ENCODE results near the gene ZNF385D. TPM values are rescaled to one million over a fixed set of nuclear protein-coding genes. Genes with fewer than 3 reads are reported as not detected.

The ZNF385D gene
- total RNA-seq, 1 experiment from 2014 or later, result 13.0 TPM

GRCh38 chr3:21647961-21648360, 103.0 kb downstream of the ZNF385D start:
- Histone ChIP-seq H3K27ac (ENCODE audit: low read length) (no peak overlapping the region; the same call in 1 of the 2 replicates), H3K27me3 (ENCODE audit: control insufficient read depth, insufficient read depth, low read length) (no peaks in the 10 kb centered on the region), H3K9me3 (ENCODE audit: control insufficient read depth, insufficient read depth, low read depth, low read length) (no peaks in the 10 kb centered on the region), H3K36me3 (ENCODE audit: control insufficient read depth, insufficient read depth, low read length) (no peaks in the 10 kb centered on the region), H3K4me3 (ENCODE audit: low read depth in 2 of 2, low read length in 2 of 2) (no peak overlapping the region), H3K4me1 (ENCODE audit: control insufficient read depth, insufficient read depth, low read length) (0 out of 2 replicates have a peak, but pooled peaks cover 3% of the 10 kb centered on the region)
- DNase-seq (ENCODE audit: low read depth, low spot score), result no peak
- ChIA-PET POLR2A (interaction anchor here (0.7 kb wide), 1 partner anchor 22 kb away, joined by 11 read pairs; no protein-coding TSS in a partner anchor), CTCF (no interaction called here)
- ATAC-seq, result no peak
- in situ Hi-C loops (cut with HindIII; ENCODE audit: low pct_unique_long_range_greater_than_20kb, low sequenced_read_pairs) (no loop called here), intact Hi-C loops (cut with micrococcal nuclease; ENCODE audit: unreplicated experiment) (no loop called here)
- BruUV-seq (replicated peaks), result no TSS peak
- TF ChIP-seq TCF7L2 (IDR thresholded peaks at IDR 0.05; ENCODE audit: low read depth, low read length) (no peak), REST (IDR thresholded peaks at IDR 0.05; ENCODE audit: insufficient read depth in 1 of 2, low read depth in 2 of 2, low read length in 1 of 2) (no peak), CTCF (IDR thresholded peaks at IDR 0.05) (no peak), SIN3A (IDR thresholded peaks at IDR 0.05; ENCODE audit: borderline replicate concordance, insufficient read depth, low read depth, low read length) (no peak), POLR2AphosphoS5 (IDR thresholded peaks at IDR 0.05; ENCODE audit: low read depth, low read length) (no peak)

- intact Hi-C loops (cut with micrococcal nuclease; ENCODE audit: unreplicated experiment), result no loop called here
- Histone ChIP-seq H3K27ac (ENCODE audit: low read length) (peak overlapping the region; percentile 66), H3K36me3 (ENCODE audit: control insufficient read depth, insufficient read depth, low read length) (no peaks in the 10 kb centered on the region), H3K4me1 (ENCODE audit: control insufficient read depth, insufficient read depth, low read length) (0 out of 2 replicates have a peak, but pooled peaks cover 3% of the 10 kb centered on the region), H3K9me3 (ENCODE audit: control insufficient read depth, insufficient read depth, low read depth, low read length) (no peaks in the 10 kb centered on the region), H3K27me3 (ENCODE audit: control insufficient read depth, insufficient read depth, low read length) (no peaks in the 10 kb centered on the region), H3K4me3 (ENCODE audit: low read depth in 2 of 2, low read length in 2 of 2) (0 out of 4 replicates have a peak overlapping the region, but pooled peaks of 1 of the 2 experiments have one; percentile 7)
- no TSS peak for BruUV-seq (replicated peaks)
- in situ Hi-C loops (cut with HindIII; ENCODE audit: low pct_unique_long_range_greater_than_20kb, low sequenced_read_pairs), result no loop called here
- ChIA-PET CTCF (no interaction called here), POLR2A (interaction anchor here (0.6 kb wide), 1 partner anchor 177 kb away, joined by 3 read pairs; no protein-coding TSS in a partner anchor)
- TF ChIP-seq TCF7L2 (IDR thresholded peaks at IDR 0.05; ENCODE audit: low read depth, low read length), result no peak
- ATAC-seq, result peak; percentile 80; the same call in 1 of the 2 replicates
- no peak for DNase-seq (ENCODE audit: low read depth, low spot score)
Observed at GRCh38 chr3:21645121-21645897, 105.7 kb downstream of the ZNF385D start.

GRCh38 chr3:21644268-21644667, 106.7 kb downstream of the ZNF385D start:
- Histone ChIP-seq H3K4me1 (ENCODE audit: control insufficient read depth, insufficient read depth, low read length) (0 out of 2 replicates have a peak, but pooled peaks cover 3% of the 10 kb centered on the region), H3K4me3 (ENCODE audit: low read depth in 2 of 2, low read length in 2 of 2) (no peak overlapping the region), H3K27me3 (ENCODE audit: control insufficient read depth, insufficient read depth, low read length) (no peaks in the 10 kb centered on the region), H3K27ac (ENCODE audit: low read length) (peak overlapping the region; percentile 66; the same call in 1 of the 2 replicates), H3K9me3 (ENCODE audit: control insufficient read depth, insufficient read depth, low read depth, low read length) (no peaks in the 10 kb centered on the region), H3K36me3 (ENCODE audit: control insufficient read depth, insufficient read depth, low read length) (no peaks in the 10 kb centered on the region)
- no peak for ATAC-seq
- no TSS peak for BruUV-seq (replicated peaks)
- no peak for DNase-seq (ENCODE audit: low read depth, low spot score)
- in situ Hi-C loops (cut with HindIII; ENCODE audit: low pct_unique_long_range_greater_than_20kb, low sequenced_read_pairs) (no loop called here), intact Hi-C loops (cut with micrococcal nuclease; ENCODE audit: unreplicated experiment) (no loop called here)
- CTCF ChIA-PET, result no interaction called here
- POLR2A ChIA-PET, result no interaction called here
- TF ChIP-seq POLR2AphosphoS5 (IDR thresholded peaks at IDR 0.05; ENCODE audit: low read depth, low read length), result no peak
- no peak for TF ChIP-seq CTCF (IDR thresholded peaks at IDR 0.05)
- TF ChIP-seq TCF7L2 (IDR thresholded peaks at IDR 0.05; ENCODE audit: low read depth, low read length), result no peak
- no peak for TF ChIP-seq REST (IDR thresholded peaks at IDR 0.05; ENCODE audit: insufficient read depth in 1 of 2, low read depth in 2 of 2, low read length in 1 of 2)
- no peak for TF ChIP-seq SIN3A (IDR thresholded peaks at IDR 0.05; ENCODE audit: borderline replicate concordance, insufficient read depth, low read depth, low read length)
